ENCODE results near the gene OASL.

DNA sequence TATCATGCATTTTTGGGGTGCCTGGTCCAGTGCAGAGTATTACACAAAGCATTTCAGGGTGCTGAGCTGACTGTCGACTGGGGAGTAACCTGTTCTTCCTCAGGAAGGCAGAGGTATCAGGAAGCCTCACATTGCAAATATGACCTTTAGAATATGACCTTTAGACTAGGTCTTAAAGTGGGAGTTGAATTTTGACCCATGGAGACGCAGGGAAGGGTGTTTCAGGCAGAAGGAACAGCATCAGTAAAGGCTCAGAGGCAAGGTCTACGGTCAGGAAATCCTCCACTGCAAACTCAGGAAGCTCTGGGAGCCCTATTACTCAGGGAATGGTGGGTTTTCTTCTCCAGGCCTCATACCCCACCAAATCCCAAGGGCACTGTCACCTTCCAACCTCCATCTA, 49.4 kb downstream of the OASL start:
- TF ChIP-seq, protein P1, sequence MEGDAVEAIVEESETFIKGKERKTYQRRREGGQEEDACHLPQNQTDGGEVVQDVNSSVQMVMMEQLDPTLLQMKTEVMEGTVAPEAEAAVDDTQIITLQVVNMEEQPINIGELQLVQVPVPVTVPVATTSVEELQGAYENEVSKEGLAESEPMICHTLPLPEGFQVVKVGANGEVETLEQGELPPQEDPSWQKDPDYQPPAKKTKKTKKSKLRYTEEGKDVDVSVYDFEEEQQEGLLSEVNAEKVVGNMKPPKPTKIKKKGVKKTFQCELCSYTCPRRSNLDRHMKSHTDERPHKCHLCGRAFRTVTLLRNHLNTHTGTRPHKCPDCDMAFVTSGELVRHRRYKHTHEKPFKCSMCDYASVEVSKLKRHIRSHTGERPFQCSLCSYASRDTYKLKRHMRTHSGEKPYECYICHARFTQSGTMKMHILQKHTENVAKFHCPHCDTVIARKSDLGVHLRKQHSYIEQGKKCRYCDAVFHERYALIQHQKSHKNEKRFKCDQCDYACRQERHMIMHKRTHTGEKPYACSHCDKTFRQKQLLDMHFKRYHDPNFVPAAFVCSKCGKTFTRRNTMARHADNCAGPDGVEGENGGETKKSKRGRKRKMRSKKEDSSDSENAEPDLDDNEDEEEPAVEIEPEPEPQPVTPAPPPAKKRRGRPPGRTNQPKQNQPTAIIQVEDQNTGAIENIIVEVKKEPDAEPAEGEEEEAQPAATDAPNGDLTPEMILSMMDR (IDR thresholded peaks at IDR 0.05), result no peak
- TF ChIP-seq ZFX (IDR thresholded peaks at IDR 0.05; ENCODE audit: borderline replicate concordance), result no peak

Data from 22Rv1 (cell line).